SH-SY5Y (cell line): Measurements from ENCODE around the gene ADM5.

ENCODE experiments used
- GATA2 ChIP-seq: IDR thresholded peaks from 2 replicates; pipeline ENCODE4 v1.6.1; 2011; ENCODE audit warnings: mild to moderate bottlenecking, low read depth, low read length
- GATA3 ChIP-seq: IDR thresholded peaks from 2 replicates; pipeline ENCODE4 v1.6.1; 2011; ENCODE audit warnings: low read depth, mild to moderate bottlenecking, low read length, moderate library complexity

Gene ADM5

DNA sequence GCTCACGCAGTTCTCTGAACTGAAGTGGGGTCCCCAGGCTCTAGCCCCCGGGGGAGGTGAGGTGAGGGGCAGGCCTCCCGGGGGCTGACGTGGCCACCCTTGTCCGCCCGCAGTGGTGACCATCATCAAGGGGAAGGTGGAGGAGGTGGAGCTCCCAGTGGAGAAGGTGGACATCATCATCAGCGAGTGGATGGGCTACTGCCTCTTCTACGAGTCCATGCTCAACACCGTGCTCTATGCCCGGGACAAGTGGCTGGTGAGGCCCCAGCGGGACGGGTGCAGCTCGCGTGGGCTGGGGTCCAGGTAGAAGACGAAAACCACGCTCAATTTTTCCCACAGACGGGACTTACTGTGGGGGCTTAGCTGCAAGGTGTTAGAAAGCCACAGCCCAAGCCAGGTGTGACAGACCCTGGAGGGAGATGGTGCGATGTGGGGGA lies 5.6 kb upstream of the ADM5 start:
- TF ChIP-seq GATA2 (no peak), GATA3 (no peak)

GRCh38 chr19:49684251-49684982 lies 5.0 kb upstream of the ADM5 start:
- TF ChIP-seq GATA2 (no peak), GATA3 (no peak)

DNA sequence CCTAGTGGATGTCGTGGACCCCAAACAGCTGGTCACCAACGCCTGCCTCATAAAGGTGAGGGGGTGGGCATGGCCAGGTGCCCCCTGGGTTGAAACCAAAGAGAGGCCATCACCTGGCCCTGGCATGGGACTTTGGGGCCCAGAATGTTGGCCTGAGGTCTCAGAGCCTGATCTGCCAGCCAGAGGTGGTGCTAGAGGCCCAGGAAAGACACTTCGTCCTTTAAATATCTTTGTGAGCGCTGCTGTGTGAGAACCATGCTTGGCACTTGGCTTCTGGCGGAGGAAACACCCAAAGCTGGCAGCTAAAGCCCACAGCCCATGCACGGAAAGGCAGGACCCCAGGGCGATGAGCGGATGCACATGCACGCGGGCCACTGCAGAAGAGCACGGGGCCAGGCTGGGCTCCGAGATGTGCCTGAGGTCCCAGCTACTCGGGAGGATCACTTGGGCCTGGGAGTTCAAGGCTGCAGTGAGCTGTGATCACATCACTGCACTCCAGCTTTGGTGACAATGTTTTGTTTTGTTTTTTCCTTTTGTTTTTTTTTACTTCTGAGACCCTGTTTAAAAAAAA lies 4.3 kb upstream of the ADM5 start:
- TF ChIP-seq GATA2 (no peak), GATA3 (no peak)

DNA sequence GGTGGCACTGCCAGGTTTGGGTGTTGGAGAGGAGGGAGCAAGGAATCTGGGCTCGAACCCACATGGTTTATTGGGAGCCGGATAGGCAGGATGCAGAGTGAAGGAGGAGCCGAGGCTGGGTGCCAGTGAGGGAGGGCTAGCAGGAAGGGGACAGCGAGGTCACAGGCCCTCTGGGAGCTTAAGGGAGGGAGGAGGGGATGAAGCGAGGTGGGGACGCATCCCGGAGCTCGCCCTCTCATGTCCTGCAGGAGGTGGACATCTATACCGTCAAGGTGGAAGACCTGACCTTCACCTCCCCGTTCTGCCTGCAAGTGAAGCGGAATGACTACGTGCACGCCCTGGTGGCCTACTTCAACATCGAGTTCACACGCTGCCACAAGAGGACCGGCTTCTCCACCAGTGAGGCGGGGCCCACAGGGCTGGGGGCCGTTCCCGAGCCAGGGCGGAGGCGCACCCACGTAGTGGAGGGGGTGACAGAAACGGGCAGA lies 3.5 kb upstream of the ADM5 start:
- TF ChIP-seq GATA3 (no peak), GATA2 (no peak)

- no peak for TF ChIP-seq GATA3
- TF ChIP-seq GATA2 = no peak
Observed at GRCh38 chr19:49686503-49687088, 2.8 kb upstream of the ADM5 start.

- TF ChIP-seq GATA2 = no peak
- no peak for TF ChIP-seq GATA3
Observed at GRCh38 chr19:49687150-49687549, 2.2 kb upstream of the ADM5 start.

GRCh38 chr19:49687566-49688316 lies 1.7 kb upstream of the ADM5 start:
- TF ChIP-seq GATA3 (no peak), GATA2 (no peak)

DNA sequence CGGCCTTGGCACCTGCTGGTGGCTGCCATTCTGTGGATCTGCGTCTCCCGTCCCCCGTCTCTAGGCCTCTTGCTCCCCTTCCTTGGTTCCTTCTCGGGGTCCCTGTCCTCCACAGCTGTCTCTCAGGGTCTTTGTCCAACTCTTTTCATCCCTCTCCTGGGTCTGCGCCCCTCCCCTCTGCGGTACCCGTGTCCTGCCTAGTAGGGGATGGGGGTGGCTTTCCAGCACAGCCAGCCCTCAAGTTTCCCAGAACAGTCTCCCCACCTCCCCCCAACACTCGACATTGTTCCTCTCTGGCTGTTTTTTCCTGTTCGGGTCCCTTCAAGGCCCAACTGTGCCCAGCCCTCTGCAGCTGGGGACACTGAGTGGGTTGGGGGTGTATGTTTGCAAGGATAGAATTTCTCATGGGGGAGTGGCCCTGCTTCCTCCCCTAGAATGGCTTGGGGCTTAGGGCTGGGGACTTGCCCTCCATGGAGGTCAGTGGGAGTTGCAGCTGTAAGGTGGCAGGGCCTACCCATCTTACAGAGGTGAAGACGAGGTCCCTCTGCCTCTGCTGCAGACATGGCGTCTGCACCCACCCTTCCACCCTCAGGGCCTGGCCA lies 762 bp upstream of the ADM5 start:
- TF ChIP-seq GATA3 (no peak), GATA2 (no peak)

GRCh38 chr19:49690079-49690655 lies 773 bp downstream of the ADM5 start:
- no peak for TF ChIP-seq GATA3
- no peak for TF ChIP-seq GATA2

GRCh38 chr19:49690656-49691242 lies 1.4 kb downstream of the ADM5 start, which contains the start of gene CPT1C:
CPT1C (plus strand) TSS chr19:49691116; CDS start chr19:49692253, 1,137 bp downstream.
- no peak for TF ChIP-seq GATA2
- TF ChIP-seq GATA3 = no peak

DNA sequence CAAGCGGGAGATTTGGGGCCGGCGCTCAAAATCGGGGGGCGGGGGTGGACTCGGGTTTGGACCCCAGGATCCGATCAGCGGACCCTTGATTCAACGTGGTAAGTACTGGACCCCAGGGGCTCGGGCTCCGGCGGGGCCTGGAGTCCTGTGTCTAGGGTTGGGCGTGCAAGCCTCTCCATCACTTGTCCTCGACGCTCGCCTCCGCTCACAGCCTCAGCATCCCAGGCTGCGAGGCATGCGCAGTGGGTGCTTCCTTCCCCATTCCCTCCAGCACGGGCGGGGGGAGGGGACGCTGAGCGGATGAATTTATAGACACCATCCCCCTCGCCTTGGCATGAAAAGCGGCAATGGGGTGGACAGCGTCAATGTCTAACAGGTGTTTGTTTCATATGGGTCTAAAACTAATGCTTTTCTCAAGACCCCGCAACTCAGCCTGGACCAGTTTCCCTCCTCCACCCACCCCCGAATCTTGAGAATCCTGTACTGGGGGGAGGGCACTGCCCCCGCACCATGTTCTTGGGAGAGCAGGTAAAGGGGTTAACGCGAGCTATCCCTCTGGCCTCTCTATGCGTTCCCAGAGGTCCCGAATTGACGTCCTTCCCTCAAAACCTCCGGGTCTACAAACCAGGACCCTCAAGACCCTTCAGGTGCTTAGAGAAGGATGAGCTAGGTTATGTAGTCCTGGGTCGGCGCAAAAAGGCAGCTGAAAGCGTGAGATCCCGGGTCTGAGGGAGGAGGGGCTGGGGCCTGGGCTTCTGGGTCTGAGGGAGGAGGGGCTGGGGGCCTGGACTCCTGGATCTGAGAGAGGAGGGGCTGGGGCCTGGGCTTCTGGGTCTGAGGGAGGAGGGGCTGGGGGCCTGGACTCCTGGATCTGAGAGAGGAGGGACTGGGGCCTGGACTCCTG lies 2.1 kb downstream of the ADM5 start:
- TF ChIP-seq GATA2 (no peak), GATA3 (no peak)

GRCh38 chr19:49692147-49692506 lies 2.7 kb downstream of the ADM5 start:
- TF ChIP-seq GATA3 = no peak
